Prostate gland (tissue), 2 donors: ENCODE results near the gene HDAC4. TPM values are rescaled to one million over a fixed set of nuclear protein-coding genes. Genes with fewer than 3 reads are reported as not detected.

ENCODE experiments used
- DNase-seq: peaks from one replicate; pipeline ENCODE4 v3.0.0-alpha.2; 2019; ENCODE audit warnings: low spot score
- H3K27ac ChIP-seq, 2 donors: fragments of 200-600 bp; sonication (generic); 2 replicates each; pipeline ENCODE4 v1.5.1; 2017 to 2019
- H3K27me3 ChIP-seq: fragments of 200-600 bp; sonication (generic); replicated peaks from 2 replicates; pipeline ENCODE4 v1.5.1; 2019; ENCODE audit not compliant: insufficient read depth
- H3K36me3 ChIP-seq, 2 donors: fragments of 200-600 bp; sonication (generic); 1 replicate in 1 of 2; 2 replicates in 1 of 2; pipeline versions ENCODE4 v1.5.1 to v1.8.1; 2017 to 2019
- H3K4me1 ChIP-seq: fragments of 200-600 bp; sonication (generic); replicated peaks from 2 replicates; pipeline ENCODE4 v1.5.1; 2019
- H3K4me3 ChIP-seq, 2 donors: fragments of 200-600 bp; sonication (generic); 2 replicates each; pipeline ENCODE4 v1.5.1; 2017 to 2019
- H3K9me3 ChIP-seq: fragments of 200-600 bp; sonication (generic); 2 replicates; pipeline ENCODE4 v1.5.1; 2017
- CTCF ChIP-seq, 4 experiments: fragments of 200-600 bp in 2 of 4; fragments of 450-650 bp in 2 of 4; sonication (generic) in 2 of 4; IDR thresholded peaks; 1 replicate in 3 of 4; 2 replicates in 1 of 4; pipeline ENCODE4 v1.5.1; 2016 to 2019; ENCODE audit warnings: antibody characterized with exemption in 4 of 4, mild to moderate bottlenecking in 2 of 4, moderate library complexity in 2 of 4
- POLR2A ChIP-seq: fragments of 450-650 bp; IDR thresholded peaks from one replicate; pipeline ENCODE4 v1.6.1; 2016; ENCODE audit warnings: antibody characterized with exemption, mild to moderate bottlenecking
- POLR2AphosphoS5 ChIP-seq: sonication (generic); formaldehyde crosslinking; IDR thresholded peaks from one replicate; pipeline ENCODE4 v1.6.1; 2017; ENCODE audit warnings: antibody characterized with exemption
- WGBS: methylation state at CpG from one replicate; pipeline ENCODE4 v1.1.5; 2018; 5-methylcytosine and 5-hydroxymethylcytosine counted together
- intact Hi-C: fragments of 100-400 bp; cut with DNase I; formaldehyde crosslinking; loops from one replicate; pipeline ENCODE4 v1.14.2; 2022
- total RNA-seq, 2 donors: library from RNA; depleted of rRNA; stranded (reverse); fragments of >200 nt; gene quantifications; one replicate each; pipeline ENCODE4 v1.1.0, GENCODE V29; 2016

The HDAC4 gene
- total RNA-seq, 2 donors from 2014 or later: 41.8 to 44.2 TPM

- WGBS: 83% methylated on average over 7 of the region's 7 CpGs
- no peak for DNase-seq
- intact Hi-C loops: no loop called here
- H3K9me3 ChIP-seq: no peaks in the 10 kb centered on the region
- TF ChIP-seq CTCF (IDR thresholded peaks at IDR 0.05) (no peak), POLR2A (no peak), POLR2AphosphoS5 (no peak)
- no peaks in the 10 kb centered on the region for H3K4me1 ChIP-seq
- H3K36me3 ChIP-seq: no peaks in the 10 kb centered on the region
- no peak overlapping the region for H3K27ac ChIP-seq
- no peaks in the 10 kb centered on the region for H3K27me3 ChIP-seq
- no peak overlapping the region for H3K4me3 ChIP-seq
Observed at GRCh38 chr2:239093542-239093941, 307.3 kb downstream of the HDAC4 start.

- WGBS: 93% methylated on average over 27 of the region's 27 CpGs
- H3K36me3 ChIP-seq: no peaks in the 10 kb centered on the region
- TF ChIP-seq POLR2A (no peak), POLR2AphosphoS5 (no peak), CTCF (IDR thresholded peaks at IDR 0.05) (no peak)
Observed at GRCh38 chr2:239092571-239093294, 308.1 kb downstream of the HDAC4 start.

GRCh38 chr2:239089884-239090283 is 310.9 kb downstream of the HDAC4 start:
- TF ChIP-seq POLR2A (no peak), CTCF (IDR thresholded peaks at IDR 0.05) (no peak), POLR2AphosphoS5 (no peak)
- intact Hi-C loops: no loop called here
- H3K36me3 ChIP-seq: no peaks in the 10 kb centered on the region

More at GRCh38 chr2:239092571-239093294, 308.1 kb downstream of the HDAC4 start:
- intact Hi-C loops: no loop called here
- DNase-seq: no peak
- no peak overlapping the region for H3K4me3 ChIP-seq
- no peaks in the 10 kb centered on the region for H3K9me3 ChIP-seq
- H3K4me1 ChIP-seq: no peaks in the 10 kb centered on the region
- H3K27ac ChIP-seq: no peak overlapping the region
- H3K27me3 ChIP-seq: no peaks in the 10 kb centered on the region

GRCh38 chr2:239087046-239087710 is 313.6 kb downstream of the HDAC4 start:
- TF ChIP-seq CTCF (IDR thresholded peaks at IDR 0.05) (no peak), POLR2A (no peak), POLR2AphosphoS5 (no peak)
- intact Hi-C loops: no loop called here
- Histone ChIP-seq H3K4me3 (no peak overlapping the region), H3K4me1 (no peaks in the 10 kb centered on the region), H3K9me3 (no peaks in the 10 kb centered on the region), H3K27ac (no peak overlapping the region), H3K27me3 (no peaks in the 10 kb centered on the region), H3K36me3 (no peaks in the 10 kb centered on the region)
- DNase-seq: no peak
- WGBS: 90% methylated on average over 21 of the region's 21 CpGs

More at GRCh38 chr2:239089884-239090283, 310.9 kb downstream of the HDAC4 start:
- no peak for DNase-seq
- H3K4me3 ChIP-seq: no peak overlapping the region
- H3K4me1 ChIP-seq: no peaks in the 10 kb centered on the region
- WGBS: 83% methylated on average over 13 of the region's 13 CpGs
- no peaks in the 10 kb centered on the region for H3K9me3 ChIP-seq
- no peaks in the 10 kb centered on the region for H3K27me3 ChIP-seq
- H3K27ac ChIP-seq: no peak overlapping the region
